PFSK-1 (cell line): Measurements from ENCODE around the gene SYT13.

Experiments used
- FOXP2 ChIP-seq: optimal IDR thresholded peaks from 2 replicates; pipeline ENCODE3; 2011; ENCODE audit warnings: borderline replicate concordance, control low read depth, inconsistent platforms; ENCODE audit not compliant: insufficient read depth; ENCODE audit errors: extremely low read length, extremely low read depth
- POLR2AphosphoS5 ChIP-seq: IDR thresholded peaks from 2 replicates; pipeline ENCODE4 v1.6.1; 2012; ENCODE audit warnings: low read depth, mild to moderate bottlenecking, control low read depth, low read length, moderate library complexity
- REST ChIP-seq, 2 experiments: IDR thresholded peaks; 2 replicates each; pipeline versions ENCODE4 v1.6.1 to v1.8.0; 2011 to 2012; ENCODE audit warnings: low read depth in 2 of 2, low read length in 2 of 2, control low read depth in 1 of 2, inconsistent platforms in 1 of 2, mild to moderate bottlenecking in 1 of 2, moderate library complexity in 1 of 2; ENCODE audit not compliant: insufficient read depth in 1 of 2
- SIN3A ChIP-seq: IDR thresholded peaks from 2 replicates; pipeline ENCODE4 v1.6.1; 2012; ENCODE audit warnings: mild to moderate bottlenecking, low read length, moderate library complexity, borderline replicate concordance; ENCODE audit not compliant: insufficient read depth
- TAF1 ChIP-seq: IDR thresholded peaks from 2 replicates; pipeline ENCODE4 v1.6.1; 2012; ENCODE audit warnings: low read length, control low read depth, borderline replicate concordance; ENCODE audit not compliant: insufficient read depth

SYT13 gene

GRCh38 chr11:45279645-45280044, 6.5 kb downstream of the SYT13 start:
- no peak for TF ChIP-seq SIN3A
- no peak for TF ChIP-seq FOXP2

GRCh38 chr11:45278714-45279113, 7.4 kb downstream of the SYT13 start:
- TF ChIP-seq SIN3A (no peak), POLR2AphosphoS5 (no peak), FOXP2 (no peak), TAF1 (no peak), REST (IDR thresholded peaks at IDR 0.05; ENCODE audit: insufficient read depth in 1 of 2, low read depth in 2 of 2, low read length in 2 of 2) (no peak)

- TF ChIP-seq FOXP2 (no peak), TAF1 (no peak), SIN3A (no peak), POLR2AphosphoS5 (no peak), REST (IDR thresholded peaks at IDR 0.05; ENCODE audit: insufficient read depth in 1 of 2, low read depth in 2 of 2, low read length in 2 of 2) (no peak)
Measured at GRCh38 chr11:45275828-45276227, 10.3 kb downstream of the SYT13 start.

GRCh38 chr11:45274206-45274605, 11.9 kb downstream of the SYT13 start:
- TF ChIP-seq FOXP2 (no peak), TAF1 (no peak), POLR2AphosphoS5 (no peak), SIN3A (no peak), REST (IDR thresholded peaks at IDR 0.05; ENCODE audit: insufficient read depth in 1 of 2, low read depth in 2 of 2, low read length in 2 of 2) (no peak)

- TF ChIP-seq FOXP2, result no peak
- TF ChIP-seq POLR2AphosphoS5, result no peak
- no peak for TF ChIP-seq TAF1
- no peak for TF ChIP-seq SIN3A
- no peak for TF ChIP-seq REST (IDR thresholded peaks at IDR 0.05; ENCODE audit: insufficient read depth in 1 of 2, low read depth in 2 of 2, low read length in 2 of 2)
Measured at GRCh38 chr11:45273509-45273908, 12.6 kb downstream of the SYT13 start.
